Effector CD8-positive, alpha-beta T cell (primary cell): ENCODE results near the gene MCTP2.
"Not testable (repeated sequence)": the region's sequence is repeated elsewhere in the genome, so short reads cannot be mapped to it uniquely, and the experiment has no call there.

Source experiments
- DNase-seq: peaks from one replicate; lab custom pipeline; 2025; lab: John Stamatoyannopoulos, UW

MCTP2 gene

DNA sequence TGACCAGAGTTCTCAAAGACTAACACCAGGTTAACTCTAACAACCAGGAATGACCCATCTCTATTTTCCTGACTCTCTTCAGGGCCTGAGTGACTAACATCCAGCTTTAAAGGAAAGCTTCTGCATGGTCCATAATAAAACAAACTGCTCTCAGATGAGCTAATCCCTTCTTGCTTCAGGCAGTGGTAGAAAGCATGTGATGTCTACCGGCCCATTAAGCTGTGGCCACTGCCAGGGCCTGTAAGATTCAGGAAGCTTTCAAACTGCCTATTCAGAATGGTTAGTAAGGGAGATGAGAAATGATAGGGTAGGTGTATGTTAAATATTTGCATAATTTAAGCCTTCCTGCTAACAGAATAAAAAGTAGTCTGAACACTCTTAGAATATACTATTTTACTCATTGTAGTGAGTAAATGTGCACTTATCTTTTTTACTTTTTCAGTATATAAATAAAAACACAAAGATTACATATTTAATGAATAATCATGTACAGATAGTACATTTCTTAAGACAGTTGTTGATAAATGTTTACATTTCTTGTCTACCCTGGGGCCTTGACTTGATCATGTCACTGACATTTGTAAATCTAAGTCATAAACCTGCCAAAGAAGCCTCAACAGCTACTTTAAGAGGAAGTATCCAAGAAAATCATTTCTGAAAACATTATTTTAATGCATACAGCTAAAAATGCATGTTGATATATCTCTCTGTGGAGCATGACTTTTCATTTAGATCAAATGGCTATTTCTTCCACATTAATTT, 222.0 kb downstream of the MCTP2 start:
- DNase-seq = no peak

DNA sequence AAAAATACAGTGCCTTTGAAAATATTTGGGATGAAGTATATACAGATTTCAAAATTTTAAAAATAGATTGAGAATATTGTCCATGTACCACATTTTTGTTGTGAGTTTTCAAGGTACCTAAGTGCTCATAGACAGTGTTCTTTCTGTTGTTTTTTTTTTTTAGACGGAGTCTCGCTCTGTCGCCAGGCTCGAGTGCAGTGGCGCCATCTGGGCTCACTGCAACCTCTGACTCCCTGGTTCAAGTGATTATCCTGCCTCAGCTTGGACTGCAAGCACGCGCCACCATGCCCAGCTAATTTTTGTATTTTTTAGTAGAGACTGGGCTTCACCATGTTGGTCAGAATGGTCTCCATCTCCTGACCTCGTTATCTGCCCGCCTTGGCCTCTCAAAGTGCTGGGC, 223.9 kb downstream of the MCTP2 start:
- DNase-seq = no peak

DNA sequence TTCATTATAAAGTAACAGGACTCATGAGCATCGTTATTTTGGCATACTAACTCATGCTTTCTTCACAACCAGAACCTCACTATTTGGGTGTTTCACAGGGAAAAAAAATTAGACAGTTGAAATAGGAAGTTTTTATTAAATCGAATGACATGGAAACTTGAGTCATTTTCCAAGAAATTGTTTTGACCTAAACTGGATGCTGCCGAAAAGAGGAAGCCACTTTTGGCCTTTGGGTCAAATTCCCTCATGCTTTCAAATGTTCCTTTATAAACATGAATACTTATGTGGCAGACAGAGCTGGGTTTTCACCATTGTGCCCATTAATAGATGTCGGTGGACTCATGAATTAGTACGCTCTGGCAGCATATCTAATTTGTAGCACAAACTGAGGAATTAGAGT, 224.9 kb downstream of the MCTP2 start:
- no peak for DNase-seq

DNA sequence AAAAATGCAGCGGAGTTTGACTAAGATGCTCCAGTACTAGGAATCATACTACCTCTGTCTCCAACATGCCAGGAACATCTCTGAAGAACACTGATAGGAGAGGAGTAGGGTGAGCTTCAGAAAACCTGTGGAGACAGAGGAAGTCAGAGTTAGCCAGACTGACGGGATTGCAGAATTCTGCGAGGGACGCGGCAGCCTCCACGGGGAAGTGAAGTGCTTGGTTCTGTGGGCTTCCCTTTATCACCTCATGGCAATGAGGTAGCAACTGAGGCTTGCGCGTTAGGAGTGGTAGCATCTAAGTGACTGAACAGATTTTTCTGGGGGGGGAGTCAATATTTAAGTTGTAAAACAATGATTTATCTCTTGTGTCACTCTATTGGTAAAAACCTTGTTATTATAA, 226.3 kb downstream of the MCTP2 start:
- DNase-seq = no peak

DNA sequence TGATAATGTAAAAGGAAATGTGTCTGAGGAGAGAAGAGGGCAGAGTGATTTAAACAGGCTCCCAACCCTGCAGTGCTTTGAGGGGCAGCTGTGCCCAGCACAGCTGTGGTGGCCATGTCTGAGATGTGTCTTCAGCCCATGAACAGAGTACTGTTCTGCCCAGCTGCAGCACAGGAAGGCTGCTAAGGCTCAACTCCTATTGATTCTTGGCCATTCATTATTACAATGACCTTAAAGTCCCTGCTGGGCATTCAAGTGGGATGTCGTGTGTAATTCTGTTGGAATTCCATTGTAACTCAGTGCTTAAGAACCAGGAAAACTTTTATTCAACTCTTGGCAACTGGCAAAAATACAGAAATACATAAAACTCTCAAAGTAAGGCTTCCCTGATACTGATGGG, 229.3 kb downstream of the MCTP2 start:
- no peak for DNase-seq

DNA sequence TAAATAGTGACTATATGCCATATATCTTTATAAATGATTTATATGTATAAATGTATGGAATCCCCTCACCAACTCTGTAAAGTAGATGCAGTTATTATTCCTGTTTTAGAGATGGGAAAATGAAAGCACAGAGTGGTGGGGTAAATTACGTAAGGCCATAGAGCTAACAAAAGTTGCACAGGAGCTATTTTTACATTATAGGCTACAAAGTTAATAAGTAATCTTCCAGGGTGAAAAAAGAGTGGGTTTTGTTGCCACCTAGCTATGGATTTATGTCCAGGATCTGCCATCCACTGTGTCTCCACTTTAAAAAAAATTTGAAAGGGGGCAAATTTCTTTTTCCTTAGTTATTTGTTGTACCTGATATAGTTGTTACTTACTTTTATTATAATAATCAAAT, 235.7 kb downstream of the MCTP2 start:
- no peak for DNase-seq

DNA sequence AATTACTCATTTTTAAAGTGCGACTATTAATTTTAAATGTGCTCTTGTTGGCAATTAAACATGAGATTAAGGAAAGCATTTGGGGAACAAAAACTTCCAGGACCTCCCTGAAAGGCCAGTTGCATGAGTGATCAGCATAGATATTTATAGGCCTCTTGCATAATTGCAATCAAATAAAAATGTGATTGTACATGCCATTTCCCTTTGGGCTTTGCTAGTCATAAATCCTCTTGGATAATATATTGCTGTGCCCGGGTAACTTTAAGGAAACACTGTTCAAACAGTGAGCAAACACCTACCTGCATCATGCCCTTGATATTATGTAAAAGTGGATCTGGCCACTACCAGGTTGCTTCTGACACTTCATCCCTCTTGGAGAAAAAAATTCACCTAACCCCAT, 239.1 kb downstream of the MCTP2 start:
- no peak for DNase-seq

DNA sequence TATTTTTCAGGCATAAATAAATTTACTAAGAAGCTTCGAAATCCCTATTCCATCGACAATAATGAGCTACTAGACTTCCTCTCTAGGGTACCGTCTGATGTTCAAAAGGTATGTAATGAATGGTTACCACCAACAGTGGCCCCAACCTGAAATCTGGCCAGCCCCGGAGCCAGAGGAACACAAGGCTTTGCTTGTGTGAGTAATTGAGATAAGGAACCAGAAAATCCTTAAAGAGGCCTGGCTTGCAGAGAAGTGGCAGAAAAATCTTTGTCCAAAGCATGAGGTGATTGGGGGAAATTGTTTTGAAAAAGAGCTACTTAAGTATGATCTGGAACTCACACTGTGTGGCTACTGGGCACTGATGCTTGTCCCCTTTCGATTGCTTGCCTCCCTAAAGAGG, 245.3 kb downstream of the MCTP2 start:
- no peak for DNase-seq

DNA sequence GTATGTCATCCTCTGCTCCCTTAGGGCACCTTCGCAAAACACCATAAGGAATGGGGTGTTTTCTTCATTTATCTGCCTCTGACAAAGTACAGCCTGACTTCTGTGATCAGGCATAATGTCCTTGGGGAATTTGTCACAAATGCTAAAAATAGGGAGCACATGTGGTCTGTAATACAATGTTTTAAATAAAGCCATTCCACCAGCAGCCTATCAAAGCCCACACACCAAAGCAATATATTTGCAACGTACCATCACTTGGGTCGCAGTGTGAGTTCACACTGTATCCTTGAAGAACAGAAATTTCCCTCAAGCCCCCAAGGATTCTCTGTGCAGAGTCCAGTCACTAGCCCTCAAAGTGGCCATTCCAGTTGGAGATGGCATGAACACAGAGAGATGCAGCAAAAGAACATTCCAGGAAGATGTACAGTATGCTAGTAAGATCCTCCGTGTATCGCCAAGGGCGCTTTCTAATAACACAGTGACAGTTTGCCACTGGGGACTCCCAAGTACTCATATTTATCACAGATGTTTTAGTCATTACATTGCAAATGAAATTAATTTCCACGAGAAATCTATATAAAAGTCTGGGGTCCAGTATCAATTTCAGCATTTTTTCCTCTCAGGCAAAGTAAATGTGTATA, 246.7 kb downstream of the MCTP2 start:
- no peak for DNase-seq

DNA sequence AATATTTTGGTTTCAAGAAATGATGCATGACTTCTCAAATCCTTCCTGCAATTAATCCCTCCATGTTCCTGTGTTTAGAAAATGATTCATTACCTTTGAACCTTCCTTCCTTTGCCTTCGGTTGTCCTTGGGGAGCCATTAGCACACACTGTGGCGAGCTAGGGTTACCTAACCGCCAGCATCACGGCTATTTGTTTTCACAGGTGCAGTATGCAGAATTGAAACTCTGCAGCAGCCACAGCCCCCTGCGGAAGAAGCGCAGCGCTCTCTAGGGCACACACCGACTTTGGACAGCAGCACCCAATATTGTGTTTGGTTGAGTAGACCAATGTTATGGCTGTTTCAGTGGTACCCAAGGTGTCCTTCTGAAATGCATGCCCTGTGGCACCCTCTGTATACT, 247.4 kb downstream of the MCTP2 start:
- DNase-seq = no peak

DNA sequence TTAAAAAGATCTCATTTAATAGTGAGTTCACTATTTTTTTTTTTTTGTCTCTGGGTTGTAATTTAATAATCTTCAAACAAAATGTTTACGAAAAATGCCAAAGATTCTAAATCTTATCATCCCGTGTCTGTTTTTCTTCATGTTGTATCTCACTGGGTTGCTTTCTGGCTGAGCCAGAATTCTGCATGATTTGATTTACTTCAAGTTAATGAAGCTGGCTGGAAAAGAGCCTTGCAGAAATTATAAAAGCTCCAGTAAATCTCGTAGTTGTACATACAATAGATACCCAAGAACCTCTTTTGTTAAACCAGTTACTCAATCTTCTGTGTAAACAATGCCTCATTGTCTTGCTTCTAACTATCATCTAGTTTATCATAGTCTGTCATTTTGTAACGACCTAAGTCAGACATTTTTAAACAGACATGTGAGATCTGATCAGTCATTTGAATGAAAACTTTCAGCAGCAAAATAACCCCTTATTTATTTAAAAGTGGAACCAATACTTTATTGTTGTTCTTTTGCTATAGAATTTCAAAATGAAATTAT, 249.0 kb downstream of the MCTP2 start:
- DNase-seq = no peak

DNA sequence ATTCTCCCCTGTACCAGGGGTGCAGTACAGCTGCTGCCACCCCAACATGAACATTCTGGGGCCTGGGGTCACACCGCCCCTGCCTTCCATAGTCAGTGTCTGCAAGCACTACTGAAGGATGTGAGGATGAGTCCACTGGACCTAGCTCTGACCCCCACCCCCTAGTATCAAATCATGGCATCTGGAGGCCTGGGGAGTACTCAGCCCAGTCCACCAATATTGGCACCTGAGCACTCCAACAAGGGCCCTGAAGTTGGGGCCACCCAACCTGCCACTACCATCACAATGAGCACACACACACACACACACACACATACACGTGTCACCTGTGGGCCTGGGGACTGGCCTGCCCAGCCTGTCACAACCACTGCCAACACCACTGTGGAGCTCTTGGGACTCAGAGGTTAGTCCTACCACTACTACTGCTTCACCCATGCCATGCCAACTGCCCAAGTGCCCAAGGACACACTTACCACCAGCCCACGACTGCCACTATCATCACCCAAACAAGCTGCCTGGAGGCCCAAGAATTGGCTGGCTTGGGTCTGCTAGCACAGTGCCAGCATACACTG, 253.9 kb downstream of the MCTP2 start:
- no peak for DNase-seq

DNA sequence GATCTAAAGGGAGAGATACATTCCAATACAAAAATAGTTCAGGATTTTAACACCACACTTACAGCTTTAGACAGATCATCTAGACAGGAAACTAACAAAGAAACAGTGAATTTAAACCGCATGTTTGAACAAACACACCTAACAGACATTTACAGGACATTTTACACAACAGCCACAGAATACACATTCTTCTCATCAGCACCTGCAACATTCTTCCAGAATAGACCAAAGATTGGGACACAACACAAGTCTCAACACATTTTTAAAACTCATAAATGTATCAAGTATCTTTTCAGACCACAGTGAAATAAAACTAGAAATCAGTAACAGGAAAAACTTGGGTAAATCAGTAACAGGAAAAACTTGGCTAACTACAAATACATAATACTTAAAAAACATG, 256.3 kb downstream of the MCTP2 start:
- DNase-seq = no peak

DNA sequence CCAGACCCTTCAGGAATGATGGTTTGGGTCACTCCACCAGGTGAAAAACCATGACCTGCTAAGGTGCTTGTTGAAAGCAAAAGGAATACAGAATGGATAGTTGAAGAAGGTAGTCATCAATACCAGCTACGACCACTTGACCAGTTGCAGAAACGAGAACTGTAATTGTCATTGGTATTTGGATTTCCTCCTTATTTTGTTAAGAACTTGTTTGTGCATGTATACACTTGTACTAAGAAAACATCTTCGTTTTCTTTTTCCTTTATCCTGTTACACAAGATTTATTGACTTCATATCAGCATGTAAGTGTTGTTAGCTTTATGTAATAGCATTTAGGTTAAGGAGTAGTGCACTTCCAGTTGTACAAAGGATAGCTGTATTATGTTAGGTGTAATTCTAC, 261.8 kb downstream of the MCTP2 start:
- no peak for DNase-seq

DNA sequence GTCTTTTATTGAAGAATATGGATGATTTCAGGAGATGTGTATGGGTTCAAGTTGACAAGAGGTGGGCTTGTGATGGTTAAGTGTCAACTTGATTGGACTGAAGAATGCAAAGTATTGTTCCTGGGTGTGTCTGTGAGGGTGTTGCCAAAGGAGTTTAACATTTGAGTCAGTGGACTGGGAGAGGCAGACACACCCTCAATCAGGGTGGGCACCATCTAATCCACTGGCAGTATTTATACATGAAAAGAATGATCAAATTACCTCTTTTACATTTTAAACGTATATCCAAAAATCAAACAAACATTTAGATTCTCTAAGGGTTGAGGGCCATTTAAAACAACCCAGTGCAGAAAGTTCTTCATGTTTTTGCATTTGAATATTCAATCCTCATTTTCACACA, 262.2 kb downstream of the MCTP2 start:
- not testable (repeated sequence) for DNase-seq

DNA sequence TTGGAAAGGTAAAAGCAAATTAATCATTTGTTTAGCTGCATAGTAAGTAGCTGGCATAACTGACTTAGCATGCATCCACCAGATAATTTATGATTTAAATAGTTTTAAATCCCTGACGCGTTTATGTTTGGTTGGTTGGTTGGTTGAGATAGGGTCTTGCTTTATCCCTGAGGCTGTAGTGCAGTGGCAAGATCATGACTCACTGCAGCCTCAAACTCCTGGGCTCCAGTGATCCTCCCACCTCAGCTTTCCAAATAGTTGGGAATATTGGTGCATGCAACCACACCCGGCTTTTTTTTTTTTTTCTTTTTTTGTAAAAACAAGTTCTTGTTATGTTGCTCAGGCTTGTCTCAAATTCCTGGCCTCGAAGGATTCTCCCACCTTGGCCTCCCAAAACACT, 263.4 kb downstream of the MCTP2 start:
- DNase-seq = no peak

DNA sequence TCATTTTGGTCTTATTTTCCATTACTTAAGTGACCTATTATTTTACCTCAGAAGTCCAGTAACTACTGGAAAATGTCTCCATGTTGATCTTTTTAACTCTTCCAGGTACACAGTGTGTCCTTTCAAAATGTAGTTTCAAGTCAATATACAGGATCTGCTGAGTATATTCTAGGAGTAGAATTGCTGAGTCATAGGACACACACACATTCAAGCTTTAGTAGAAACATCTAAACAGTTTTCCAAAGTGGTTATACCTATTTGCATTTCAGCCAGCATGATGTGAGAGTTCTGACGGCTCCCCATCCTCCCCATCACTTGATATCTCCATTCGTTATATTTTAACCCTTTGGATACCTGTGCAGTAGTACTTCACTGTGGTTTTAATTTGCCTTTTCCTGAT, 271.9 kb downstream of the MCTP2 start:
- DNase-seq = no peak

DNA sequence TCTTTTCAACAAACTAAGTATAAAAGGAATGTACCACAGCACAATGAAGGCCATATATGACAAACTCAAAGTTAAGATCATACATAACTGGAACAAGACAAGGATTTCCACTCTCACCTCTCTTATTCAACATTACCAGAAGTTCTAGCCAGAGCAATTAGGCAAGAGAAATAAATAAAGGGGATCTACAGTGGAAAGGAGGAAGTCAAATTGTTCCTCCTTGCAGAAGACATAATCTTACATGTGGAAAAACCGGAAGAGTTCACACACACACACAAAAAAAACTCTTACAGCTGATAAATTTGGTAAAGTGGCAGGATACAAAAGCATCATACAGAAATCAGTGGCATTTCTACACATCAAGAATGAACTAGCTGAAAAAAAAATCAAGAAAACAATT, 277.9 kb downstream of the MCTP2 start:
- DNase-seq = no peak

DNA sequence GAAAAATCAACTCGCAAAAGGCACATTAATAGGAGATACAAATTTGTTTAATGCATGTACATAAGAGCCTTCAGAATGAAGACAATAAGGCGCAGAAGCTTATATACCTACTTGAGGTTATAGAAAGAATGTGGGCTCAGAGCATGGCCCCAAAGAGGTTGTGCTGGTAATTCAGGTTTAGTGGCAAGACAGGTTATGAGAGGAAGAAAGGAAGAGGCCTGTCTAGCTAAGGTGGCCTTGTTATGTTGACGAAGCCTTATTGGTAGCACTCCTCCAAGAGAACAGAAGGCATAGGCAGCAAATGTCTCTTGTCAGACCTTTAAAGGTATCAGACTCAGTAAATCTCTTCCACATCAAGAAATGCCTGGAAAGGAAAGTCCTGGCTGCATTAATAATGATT, 290.8 kb downstream of the MCTP2 start:
- DNase-seq = no peak

DNA sequence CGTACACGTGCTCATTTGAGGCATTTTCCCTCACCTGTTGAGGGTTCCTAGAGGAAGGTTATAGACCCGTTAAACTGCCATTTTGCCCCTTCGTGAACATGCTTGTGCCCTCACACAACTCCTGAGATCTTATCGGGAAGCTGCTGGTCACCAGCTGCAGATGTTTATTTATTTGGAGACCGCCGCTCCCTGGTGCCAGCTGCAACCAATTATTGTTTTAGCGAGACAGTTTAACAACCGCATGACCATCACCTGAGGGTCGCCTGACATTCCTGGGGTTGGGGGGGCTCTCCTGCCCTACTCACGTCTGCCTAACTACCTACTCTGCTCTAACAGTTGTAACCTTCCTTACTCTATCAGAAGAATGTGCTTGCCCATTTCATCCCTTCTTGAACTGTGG, 292.5 kb downstream of the MCTP2 start:
- no peak for DNase-seq

DNA sequence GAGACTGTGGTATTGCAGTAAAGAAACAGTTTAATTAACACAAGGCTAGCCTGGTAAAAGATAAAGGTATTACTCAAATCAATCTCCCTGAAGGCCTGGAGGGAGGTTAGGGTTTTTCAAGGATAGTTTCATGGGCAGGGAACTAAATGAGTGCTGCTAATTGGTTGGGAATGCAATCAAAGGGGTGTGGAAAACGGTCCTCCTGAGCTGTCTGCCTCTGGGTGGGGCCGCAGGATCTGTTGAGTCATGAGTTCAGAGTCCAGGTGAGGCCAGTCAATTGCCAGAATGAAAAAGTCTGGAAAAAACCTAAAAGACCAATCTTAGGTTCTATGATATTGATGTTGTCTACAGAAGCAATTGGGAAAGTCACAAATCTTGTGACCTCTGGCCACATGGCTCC, 293.2 kb downstream of the MCTP2 start:
- DNase-seq = no peak

DNA sequence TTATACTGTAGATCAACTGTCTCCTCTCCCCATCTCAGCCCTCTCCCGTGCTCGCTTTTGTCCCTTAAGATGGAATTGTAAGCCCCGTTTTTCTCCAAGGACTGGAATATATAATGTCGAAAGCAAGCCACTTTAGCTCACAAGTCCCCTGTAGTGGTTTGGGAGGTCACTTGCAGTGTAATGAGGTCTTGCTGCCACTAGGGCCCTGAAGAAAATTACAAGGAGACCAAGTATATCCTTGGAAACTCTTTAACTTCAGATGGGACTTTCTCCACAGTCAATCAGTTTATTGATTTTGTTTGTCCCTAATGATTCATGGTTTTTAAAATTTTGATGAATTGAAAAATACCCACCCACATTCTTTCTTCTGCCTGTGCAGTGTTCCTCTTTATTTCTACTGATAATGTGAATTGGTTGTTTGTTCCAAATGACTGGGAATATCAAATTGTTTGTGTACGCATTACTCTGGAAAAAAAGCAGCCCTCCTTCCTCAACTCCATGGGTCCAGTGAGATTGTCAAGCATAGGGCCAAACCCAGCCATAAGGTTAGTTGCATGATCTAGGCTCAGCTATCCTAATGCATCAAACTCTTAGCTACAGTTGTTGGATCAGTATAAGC, 294.8 kb downstream of the MCTP2 start:
- DNase-seq = no peak

DNA sequence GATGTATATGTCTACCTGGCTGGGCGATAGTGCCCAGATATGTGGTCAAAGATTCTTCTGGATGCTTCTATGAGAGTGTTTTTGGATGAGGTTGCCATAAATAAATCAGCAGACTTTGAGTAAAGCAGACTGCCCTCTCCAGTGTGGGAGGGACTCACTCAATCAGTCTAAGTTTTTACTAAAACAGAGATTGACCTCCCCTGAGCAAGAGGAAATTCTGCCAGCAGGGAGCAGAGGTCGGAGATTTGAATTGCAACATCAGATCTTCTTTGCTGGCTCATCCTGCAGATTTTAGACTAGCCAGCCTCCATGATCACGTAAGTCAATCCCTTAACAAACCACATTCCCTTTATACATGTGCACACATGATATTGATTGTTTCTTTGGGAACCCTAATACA, 300.9 kb downstream of the MCTP2 start:
- DNase-seq = no peak
